GM18858 (cell line): Measurements from ENCODE around the gene TUFT1.

ENCODE experiments used
- ATAC-seq: cut with Tn5 transposase; IDR thresholded peaks from one replicate; pipeline ENCODE4 v1.9.1; 2021; ENCODE audit not compliant: unreplicated experiment

Gene TUFT1

GRCh38 chr1:151540021-151540981 lies at the start of gene TUFT1:
TUFT1 (plus strand) TSS chr1:151540309; CDS start chr1:151540367, 58 bp downstream.
- ATAC-seq, result peak; percentile 86

GRCh38 chr1:151491641-151492040 lies 48.5 kb upstream of the TUFT1 start:
- no peak for ATAC-seq

GRCh38 chr1:151492120-151492519 lies 48.0 kb upstream of the TUFT1 start:
- ATAC-seq, result no peak

GRCh38 chr1:151493042-151493441 lies 47.1 kb upstream of the TUFT1 start:
- no peak for ATAC-seq

GRCh38 chr1:151494741-151495281 lies 45.3 kb upstream of the TUFT1 start:
- ATAC-seq, result no peak

- ATAC-seq, result no peak
Observed at GRCh38 chr1:151495316-151495715, 44.8 kb upstream of the TUFT1 start.

GRCh38 chr1:151499365-151499764 lies 40.7 kb upstream of the TUFT1 start:
- no peak for ATAC-seq

- no peak for ATAC-seq
Observed at GRCh38 chr1:151499930-151500329, 40.2 kb upstream of the TUFT1 start.

GRCh38 chr1:151501474-151501873 lies 38.6 kb upstream of the TUFT1 start:
- no peak for ATAC-seq

- no peak for ATAC-seq
Observed at GRCh38 chr1:151502035-151502700, 37.9 kb upstream of the TUFT1 start.

GRCh38 chr1:151502859-151503780 lies 37.0 kb upstream of the TUFT1 start:
- no peak for ATAC-seq

- no peak for ATAC-seq
Observed at GRCh38 chr1:151504252-151504651, 35.9 kb upstream of the TUFT1 start.

- no peak for ATAC-seq
Observed at GRCh38 chr1:151504759-151505158, 35.4 kb upstream of the TUFT1 start.

- no peak for ATAC-seq
Observed at GRCh38 chr1:151508833-151509232, 31.3 kb upstream of the TUFT1 start.

GRCh38 chr1:151509350-151510019 lies 30.6 kb upstream of the TUFT1 start:
- no peak for ATAC-seq

- no peak for ATAC-seq
Observed at GRCh38 chr1:151510020-151510405, 30.1 kb upstream of the TUFT1 start.

- no peak for ATAC-seq
Observed at GRCh38 chr1:151510614-151510956, 29.5 kb upstream of the TUFT1 start.

GRCh38 chr1:151510957-151511635 lies 29.0 kb upstream of the TUFT1 start, which contains the start of gene CGN:
CGN (plus strand) TSS chr1:151511387; CDS start chr1:151518520, 7,133 bp downstream.
- ATAC-seq, result no peak

- ATAC-seq, result no peak
Observed at GRCh38 chr1:151511636-151512215, 28.4 kb upstream of the TUFT1 start.
